ENCODE measurements around the gene PRSS21. TPM values are rescaled to one million over a fixed set of nuclear protein-coding genes. Genes with fewer than 3 reads are reported as not detected.

The PRSS21 gene
- total RNA-seq, 1 donor, result 0.43 TPM

- DNase-seq (ENCODE audit: low read depth), result no peak
- no peak overlapping the region for H3K4me3 ChIP-seq (ENCODE audit: low read depth, low read length)
- no peak for TF ChIP-seq CTCF (IDR thresholded peaks at IDR 0.05; ENCODE audit: insufficient read depth, low read depth, low read length)
Observed at GRCh38 chr16:2856686-2857450, 39.8 kb downstream of the PRSS21 start.

DNA sequence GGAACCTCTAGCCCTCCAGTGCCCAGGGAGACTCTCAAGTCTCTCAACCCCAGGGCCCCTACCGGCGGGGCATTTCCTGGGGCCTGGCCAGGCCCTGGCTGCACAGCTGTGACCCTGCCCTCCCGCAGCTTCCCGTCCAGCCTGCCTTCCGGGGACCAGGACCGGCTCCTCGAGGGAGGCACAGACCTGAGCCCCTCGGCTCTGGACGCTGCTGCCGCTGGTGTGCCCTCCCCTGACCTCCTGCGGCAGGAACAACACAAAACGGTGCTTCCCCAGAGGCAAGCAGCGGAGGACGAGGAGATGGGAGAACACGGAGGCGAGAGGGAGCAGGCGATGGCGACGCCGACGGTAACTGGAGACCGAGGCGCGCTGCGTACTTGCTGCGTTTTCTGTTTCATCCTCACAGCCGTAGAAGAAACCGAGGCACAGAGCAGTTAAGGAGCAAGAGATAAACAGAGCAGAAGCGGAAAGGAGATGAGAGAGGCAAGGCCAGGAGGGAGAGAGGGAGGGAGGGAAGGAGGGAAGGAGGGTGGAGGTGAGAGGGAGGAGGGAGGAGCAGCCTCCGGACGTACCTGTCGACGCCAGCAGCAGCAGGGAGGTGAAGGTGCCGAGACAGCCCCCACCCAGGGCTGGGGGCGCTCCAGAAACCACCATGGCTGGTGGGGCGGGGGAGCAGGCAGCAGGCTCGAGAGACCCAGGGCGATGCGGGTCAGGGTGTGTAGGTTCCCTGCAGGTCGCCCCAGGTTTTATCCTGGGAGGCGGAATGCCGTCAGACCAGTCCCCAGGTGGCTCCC is 40.6 kb downstream of the PRSS21 start, which contains the start of gene PRSS22:
PRSS22 (minus strand) TSS at position 720 of the 794 bp plus-strand sequence; CDS start at position 654, 66 bp downstream.
- peak; percentile 9 for DNase-seq (ENCODE audit: low read depth)
- TF ChIP-seq CTCF (IDR thresholded peaks at IDR 0.05; ENCODE audit: insufficient read depth, low read depth, low read length), result no peak
- peak within 1 kb of the TSS; percentile 2 for H3K4me3 ChIP-seq (ENCODE audit: low read depth, low read length)

- no peak overlapping the region for H3K4me3 ChIP-seq (ENCODE audit: low read depth, low read length)
- no peak for TF ChIP-seq CTCF (IDR thresholded peaks at IDR 0.05; ENCODE audit: insufficient read depth, low read depth, low read length)
- DNase-seq (ENCODE audit: low read depth), result no peak
Observed at GRCh38 chr16:2858245-2859025, 41.4 kb downstream of the PRSS21 start.

- TF ChIP-seq CTCF (IDR thresholded peaks at IDR 0.05; ENCODE audit: insufficient read depth, low read depth, low read length), result no peak
- DNase-seq (ENCODE audit: low read depth), result no peak
- H3K4me3 ChIP-seq (ENCODE audit: low read depth, low read length), result no peak overlapping the region
Observed at GRCh38 chr16:2859686-2860265, 42.7 kb downstream of the PRSS21 start.

GRCh38 chr16:2860826-2861567 is 44.0 kb downstream of the PRSS21 start:
- no peak for DNase-seq (ENCODE audit: low read depth)
- no peak for TF ChIP-seq CTCF (IDR thresholded peaks at IDR 0.05; ENCODE audit: insufficient read depth, low read depth, low read length)
- H3K4me3 ChIP-seq (ENCODE audit: low read depth, low read length), result no peak overlapping the region

GRCh38 chr16:2865651-2866050 is 48.6 kb downstream of the PRSS21 start:
- H3K4me3 ChIP-seq (ENCODE audit: low read depth, low read length), result no peak overlapping the region
- no peak for DNase-seq (ENCODE audit: low read depth)
- TF ChIP-seq CTCF (IDR thresholded peaks at IDR 0.05; ENCODE audit: insufficient read depth, low read depth, low read length), result no peak
